ENCODE results near the gene PTTG2. TPM values are rescaled to one million over a fixed set of nuclear protein-coding genes. Genes with fewer than 3 reads are reported as not detected.

The PTTG2 gene
- total RNA-seq, 5 donors from 2014 or later (not counting 1 experiment from before 2014, with no cell fraction given): 1.4 to 2.3 (median 1.7) TPM

DNA sequence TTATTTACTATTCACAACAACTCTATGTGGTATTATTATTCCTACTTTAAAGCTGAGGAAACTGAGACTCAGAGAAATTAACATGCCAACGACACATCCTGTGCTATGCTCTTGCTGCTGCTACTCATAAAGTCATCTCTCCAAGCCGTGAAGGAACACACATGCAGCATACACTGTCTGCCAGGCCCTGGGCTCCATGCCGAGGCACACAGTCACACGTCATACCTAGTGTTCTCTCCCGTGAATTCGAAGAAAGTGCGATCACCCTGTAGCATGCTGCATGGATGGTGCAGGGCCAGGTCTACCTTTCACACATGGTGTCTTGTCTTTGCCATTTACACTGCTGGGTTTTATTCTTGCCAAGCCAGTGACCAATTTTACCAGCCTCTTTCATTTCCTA, 35.3 kb upstream of the PTTG2 start:
- WGBS (ENCODE audit: insufficient coverage): 91% methylated on average over 6 of the region's 7 CpGs
- peaks cover 0 to 2% of the 10 kb centered on the region in 2 donors for H3K36me3 ChIP-seq (ENCODE audit: control insufficient read depth in 2 of 2, extremely low read depth in 1 of 2, insufficient read depth in 1 of 2, low read length in 1 of 2)
- no peaks in the 10 kb centered on the region for H3K9me3 ChIP-seq
- H3K4me3 Mint-ChIP-seq: no peak overlapping the region
- CTCF ChIA-PET: no interaction called here
- H3K27me3 ChIP-seq (replicated peaks in 1 of 2; ENCODE audit: control insufficient read depth in 2 of 2, extremely low read depth in 1 of 2, insufficient read depth in 2 of 2, low read length in 1 of 2): no peaks in the 10 kb centered on the region
- H3K9me3 Mint-ChIP-seq: no peaks in the 10 kb centered on the region
- no peak for ATAC-seq (replicated peaks in 1 of 4)
- no peaks in the 10 kb centered on the region for H3K27me3 Mint-ChIP-seq
- peaks cover 9 to 10% of the 10 kb centered on the region in 2 experiments for H3K4me1 ChIP-seq (ENCODE audit: control insufficient read depth in 1 of 2, extremely low read depth in 1 of 2, insufficient read depth in 2 of 2, low read length in 2 of 2)
- DNase-seq: no peak
- peaks cover 47 to 58% (median 56%) of the 10 kb centered on the region in 3 donors for H3K4me1 Mint-ChIP-seq
- POLR2A ChIA-PET: interaction anchor here in 1 of 2 donors (0.7 kb wide), 1 partner anchor 18 kb away, joined by 3 read pairs; no protein-coding TSS in a partner anchor
- no peak overlapping the region for H3K27ac ChIP-seq (ENCODE audit: low read length)
- no peak overlapping the region for H3K27ac Mint-ChIP-seq
- H3K4me3 ChIP-seq (ENCODE audit: control insufficient read depth in 1 of 2, extremely low read depth in 1 of 2, low read length in 1 of 2): no peak overlapping the region
- peaks cover 46% of the 10 kb centered on the region for H3K36me3 Mint-ChIP-seq

DNA sequence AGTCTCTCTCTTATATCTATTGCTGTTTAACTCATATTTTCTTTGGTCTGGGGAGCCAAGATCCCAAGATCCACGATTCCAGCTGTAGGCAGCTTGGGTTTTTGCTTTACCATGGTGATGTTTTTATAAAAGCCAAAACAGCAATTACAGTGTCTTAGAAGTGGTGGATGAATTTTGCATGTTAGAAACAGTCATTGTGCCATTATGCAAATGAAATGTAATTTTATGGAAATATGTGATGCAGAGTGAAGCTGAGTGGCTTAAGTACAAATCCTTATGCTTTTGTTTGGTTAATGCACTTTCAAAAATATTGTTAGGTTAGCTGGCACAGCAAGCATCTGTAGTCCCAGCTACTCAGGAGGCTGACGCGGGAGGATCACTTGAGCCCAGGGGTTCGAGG, 32.8 kb upstream of the PTTG2 start:
- POLR2A ChIA-PET: no interaction called here
- Mint-ChIP-seq H3K9me3 (no peaks in the 10 kb centered on the region), H3K36me3 (peaks cover 43% of the 10 kb centered on the region), H3K4me1 (peaks cover 28 to 43% (median 42%) of the 10 kb centered on the region in 3 donors), H3K27me3 (no peaks in the 10 kb centered on the region), H3K27ac (no peak overlapping the region), H3K4me3 (no peak overlapping the region)
- Histone ChIP-seq H3K27ac (ENCODE audit: low read length) (no peak overlapping the region), H3K27me3 (replicated peaks in 1 of 2; ENCODE audit: control insufficient read depth in 2 of 2, extremely low read depth in 1 of 2, insufficient read depth in 2 of 2, low read length in 1 of 2) (no peaks in the 10 kb centered on the region), H3K4me1 (ENCODE audit: control insufficient read depth in 1 of 2, extremely low read depth in 1 of 2, insufficient read depth in 2 of 2, low read length in 2 of 2) (peaks cover 9 to 10% of the 10 kb centered on the region in 2 experiments), H3K4me3 (ENCODE audit: control insufficient read depth in 1 of 2, extremely low read depth in 1 of 2, low read length in 1 of 2) (no peak overlapping the region), H3K9me3 (no peaks in the 10 kb centered on the region), H3K36me3 (ENCODE audit: control insufficient read depth in 2 of 2, extremely low read depth in 1 of 2, insufficient read depth in 1 of 2, low read length in 1 of 2) (peaks cover 3 to 6% of the 10 kb centered on the region in 2 donors)
- CTCF ChIA-PET: no interaction called here
- ATAC-seq (replicated peaks in 1 of 4): no peak
- no peak for DNase-seq
- WGBS (ENCODE audit: insufficient coverage): 83% methylated on average over 1 of the region's 4 CpGs

DNA sequence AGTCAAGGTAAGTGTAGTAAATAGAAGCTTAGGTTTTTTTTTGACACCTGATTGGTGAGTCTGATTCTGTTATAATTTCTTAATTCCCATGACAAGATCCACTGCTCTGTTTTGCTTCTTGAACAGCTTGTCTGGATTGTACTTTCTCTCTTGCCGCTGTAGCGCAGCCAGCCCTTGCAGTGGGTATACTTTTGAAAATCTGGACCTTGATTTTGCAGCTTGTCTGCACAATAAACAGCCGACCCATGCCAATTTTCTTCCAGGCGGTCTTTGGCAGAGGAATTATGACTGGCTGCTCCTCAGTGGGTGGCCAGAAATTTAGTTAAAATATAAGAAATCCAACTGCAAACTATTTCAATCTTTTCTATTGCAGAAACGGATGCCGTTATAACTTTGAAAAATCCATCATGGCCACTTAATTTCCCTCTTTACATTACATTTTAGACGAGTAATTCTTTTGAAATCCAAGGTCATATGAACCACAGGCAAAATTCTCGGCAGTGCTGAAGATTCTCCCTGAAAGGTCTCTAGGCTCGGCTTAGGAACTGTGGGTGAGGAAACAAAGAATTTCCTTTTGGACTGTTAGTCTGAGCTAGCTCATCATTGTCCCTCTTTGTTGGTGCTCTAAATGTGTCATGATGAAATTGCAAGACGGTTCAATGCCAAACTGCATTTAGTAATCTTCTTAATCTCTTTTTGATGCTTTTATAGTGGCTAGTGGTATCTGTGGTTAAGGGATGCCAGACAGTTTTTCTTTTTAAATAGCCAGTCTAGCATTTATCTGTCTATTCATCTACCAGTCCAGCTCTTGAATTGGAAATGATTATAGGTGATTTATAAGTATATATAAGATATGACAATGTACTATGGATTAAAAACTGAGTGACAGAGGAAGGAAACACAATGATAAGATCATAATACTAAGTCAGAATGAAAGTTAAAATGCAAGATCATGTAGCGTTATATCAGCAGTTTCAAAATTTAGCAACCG, 31.5 kb upstream of the PTTG2 start:
- no peak overlapping the region for H3K4me3 ChIP-seq (ENCODE audit: control insufficient read depth in 1 of 2, extremely low read depth in 1 of 2, low read length in 1 of 2)
- CTCF ChIA-PET: interaction anchor here in 1 of 2 donors (0.6 to 1.0 kb wide), 2 partner anchors 14 to 360 kb away, joined by 3 read pairs; no protein-coding TSS in a partner anchor
- Mint-ChIP-seq H3K4me3 (no peak overlapping the region), H3K27ac (peak overlapping the region in 1 of 2 donors; percentile 11), H3K9me3 (peaks cover 0 to 3% (median 0%) of the 10 kb centered on the region in 3 donors), H3K27me3 (no peaks in the 10 kb centered on the region), H3K36me3 (peaks cover 37% of the 10 kb centered on the region), H3K4me1 (peaks cover 27 to 40% (median 38%) of the 10 kb centered on the region in 3 donors)
- H3K27ac ChIP-seq (ENCODE audit: low read length): no peak overlapping the region
- H3K4me1 ChIP-seq (ENCODE audit: control insufficient read depth in 1 of 2, extremely low read depth in 1 of 2, insufficient read depth in 2 of 2, low read length in 2 of 2): peaks cover 9 to 10% of the 10 kb centered on the region in 2 experiments
- H3K36me3 ChIP-seq (ENCODE audit: control insufficient read depth in 2 of 2, extremely low read depth in 1 of 2, insufficient read depth in 1 of 2, low read length in 1 of 2): peaks cover 3 to 4% of the 10 kb centered on the region in 2 donors
- DNase-seq (peak in 1 of 35 experiments; percentile 17), ATAC-seq (replicated peaks in 1 of 4) (peak in 3 of 4 experiments; percentile 31 to 63 (median 58))
- 68% methylated on average over 4 of the region's 12 CpGs for WGBS (ENCODE audit: insufficient coverage)
- POLR2A ChIA-PET: interaction anchor here (0.5 to 0.6 kb wide), 2 partner anchors 37 to 1231 kb away, joined by 5 read pairs; no protein-coding TSS in a partner anchor
- H3K27me3 ChIP-seq (replicated peaks in 1 of 2; ENCODE audit: control insufficient read depth in 2 of 2, extremely low read depth in 1 of 2, insufficient read depth in 2 of 2, low read length in 1 of 2): no peaks in the 10 kb centered on the region
- no peaks in the 10 kb centered on the region for H3K9me3 ChIP-seq

- Histone ChIP-seq H3K4me1 (ENCODE audit: control insufficient read depth in 1 of 2, extremely low read depth in 1 of 2, insufficient read depth in 2 of 2, low read length in 2 of 2) (peaks cover 3 to 4% of the 10 kb centered on the region in 2 experiments), H3K9me3 (no peaks in the 10 kb centered on the region), H3K36me3 (ENCODE audit: control insufficient read depth in 2 of 2, extremely low read depth in 1 of 2, insufficient read depth in 1 of 2, low read length in 1 of 2) (peaks cover 3 to 19% of the 10 kb centered on the region in 2 donors), H3K27ac (ENCODE audit: low read length) (no peak overlapping the region), H3K27me3 (replicated peaks in 1 of 2; ENCODE audit: control insufficient read depth in 2 of 2, extremely low read depth in 1 of 2, insufficient read depth in 2 of 2, low read length in 1 of 2) (no peaks in the 10 kb centered on the region), H3K4me3 (ENCODE audit: control insufficient read depth in 1 of 2, extremely low read depth in 1 of 2, low read length in 1 of 2) (no peak overlapping the region)
- peaks cover 33% of the 10 kb centered on the region for H3K36me3 Mint-ChIP-seq
- ATAC-seq (replicated peaks in 1 of 4) (no peak), DNase-seq (no peak)
- no peak overlapping the region for H3K27ac Mint-ChIP-seq
- peaks cover 4 to 9% (median 4%) of the 10 kb centered on the region in 3 donors for H3K9me3 Mint-ChIP-seq
- no peak overlapping the region for H3K4me3 Mint-ChIP-seq
- WGBS (ENCODE audit: insufficient coverage): 96% methylated on average over 8 of the region's 8 CpGs
- H3K4me1 Mint-ChIP-seq: peaks cover 11 to 16% (median 12%) of the 10 kb centered on the region in 3 donors
- ChIA-PET POLR2A (interaction anchor here in 1 of 2 donors (0.5 kb wide), 1 partner anchor 43 kb away, joined by 3 read pairs; no protein-coding TSS in a partner anchor), CTCF (no interaction called here)
- H3K27me3 Mint-ChIP-seq: no peaks in the 10 kb centered on the region
Measured at GRCh38 chr4:37934096-37934495, 26.1 kb upstream of the PTTG2 start.

DNA sequence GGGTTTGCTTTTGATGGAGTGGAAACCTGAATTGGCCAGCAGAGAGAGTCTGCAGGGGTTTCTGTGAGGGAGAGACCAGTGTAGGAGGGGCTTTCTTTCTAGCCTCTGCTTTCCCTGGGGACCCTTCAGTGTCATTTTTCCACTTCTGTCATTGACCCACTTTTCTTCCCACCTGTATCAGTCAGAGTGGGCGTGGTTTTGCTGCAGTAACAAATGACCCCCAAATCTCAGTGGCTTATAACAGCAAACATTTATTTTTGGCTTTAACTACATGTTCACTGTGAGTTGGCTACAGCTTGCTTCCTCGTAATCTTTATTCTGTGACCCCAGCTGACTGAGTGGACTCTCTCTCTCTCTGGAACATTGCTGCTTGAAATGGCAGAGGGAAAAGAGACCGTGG, 25.6 kb upstream of the PTTG2 start:
- POLR2A ChIA-PET: interaction anchor here in 1 of 2 donors (0.5 kb wide), 1 partner anchor 43 kb away, joined by 3 read pairs; no protein-coding TSS in a partner anchor
- Histone ChIP-seq H3K27ac (ENCODE audit: low read length) (no peak overlapping the region), H3K36me3 (ENCODE audit: control insufficient read depth in 2 of 2, extremely low read depth in 1 of 2, insufficient read depth in 1 of 2, low read length in 1 of 2) (peaks cover 3 to 19% of the 10 kb centered on the region in 2 donors), H3K4me1 (ENCODE audit: control insufficient read depth in 1 of 2, extremely low read depth in 1 of 2, insufficient read depth in 2 of 2, low read length in 2 of 2) (no peaks in the 10 kb centered on the region), H3K9me3 (no peaks in the 10 kb centered on the region), H3K27me3 (replicated peaks in 1 of 2; ENCODE audit: control insufficient read depth in 2 of 2, extremely low read depth in 1 of 2, insufficient read depth in 2 of 2, low read length in 1 of 2) (no peaks in the 10 kb centered on the region), H3K4me3 (ENCODE audit: control insufficient read depth in 1 of 2, extremely low read depth in 1 of 2, low read length in 1 of 2) (no peak overlapping the region)
- peaks cover 8 to 13% (median 8%) of the 10 kb centered on the region in 3 donors for H3K4me1 Mint-ChIP-seq
- DNase-seq (no peak), ATAC-seq (replicated peaks in 1 of 4) (no peak)
- no CpG with 5 or more reads among the region's 3 CpGs for WGBS (ENCODE audit: insufficient coverage)
- H3K27me3 Mint-ChIP-seq: no peaks in the 10 kb centered on the region
- peaks cover 34% of the 10 kb centered on the region for H3K36me3 Mint-ChIP-seq
- no peak overlapping the region for H3K27ac Mint-ChIP-seq
- CTCF ChIA-PET: no interaction called here
- peaks cover 4 to 9% (median 4%) of the 10 kb centered on the region in 3 donors for H3K9me3 Mint-ChIP-seq
- no peak overlapping the region for H3K4me3 Mint-ChIP-seq

- no peaks in the 10 kb centered on the region for H3K27me3 Mint-ChIP-seq
- H3K9me3 ChIP-seq: no peaks in the 10 kb centered on the region
- CTCF ChIA-PET: no interaction called here
- H3K4me1 ChIP-seq (ENCODE audit: control insufficient read depth in 1 of 2, extremely low read depth in 1 of 2, insufficient read depth in 2 of 2, low read length in 2 of 2): no peaks in the 10 kb centered on the region
- H3K9me3 Mint-ChIP-seq: peaks cover 4 to 9% (median 4%) of the 10 kb centered on the region in 3 donors
- no peak overlapping the region for H3K27ac Mint-ChIP-seq
- peaks cover 30% of the 10 kb centered on the region for H3K36me3 Mint-ChIP-seq
- H3K36me3 ChIP-seq (ENCODE audit: control insufficient read depth in 2 of 2, extremely low read depth in 1 of 2, insufficient read depth in 1 of 2, low read length in 1 of 2): peaks cover 3 to 19% of the 10 kb centered on the region in 2 donors
- no peak for ATAC-seq (replicated peaks in 1 of 4)
- H3K27me3 ChIP-seq (replicated peaks in 1 of 2; ENCODE audit: control insufficient read depth in 2 of 2, extremely low read depth in 1 of 2, insufficient read depth in 2 of 2, low read length in 1 of 2): no peaks in the 10 kb centered on the region
- no peak for DNase-seq
- no peak overlapping the region for H3K4me3 Mint-ChIP-seq
- H3K4me1 Mint-ChIP-seq: peaks cover 4 to 9% (median 8%) of the 10 kb centered on the region in 3 donors
- H3K27ac ChIP-seq (ENCODE audit: low read length): no peak overlapping the region
- POLR2A ChIA-PET: no interaction called here
- no peak overlapping the region for H3K4me3 ChIP-seq (ENCODE audit: control insufficient read depth in 1 of 2, extremely low read depth in 1 of 2, low read length in 1 of 2)
- 70% methylated on average over 3 of the region's 4 CpGs for WGBS (ENCODE audit: insufficient coverage)
Measured at GRCh38 chr4:37935026-37935425, 25.2 kb upstream of the PTTG2 start.
